Lower lobe of right lung (tissue), 2 donors: ENCODE results near the gene FAM180A. TPM values are rescaled to one million over a fixed set of nuclear protein-coding genes. Genes with fewer than 3 reads are reported as not detected.
A peak's percentile ranks its signal among the peaks of the same experiment; 100 is the strongest.

Experiments
- ATAC-seq, 2 donors: fragments of 200-7000 bp; cut with Tn5 transposase; one replicate each; pipeline ENCODE4 v1.9.1; 2020 to 2022; ENCODE audit warnings: mild to moderate bottlenecking in 2 of 2, moderate library complexity in 2 of 2
- DNase-seq: peaks from one replicate; pipeline ENCODE4 v3.0.0-alpha.2; 2020
- H3K27ac ChIP-seq: fragments of 200-600 bp; one replicate; pipeline ENCODE4 v1.8.0; 2022
- H3K27me3 ChIP-seq: fragments of 200-600 bp; one replicate; pipeline ENCODE4 v1.8.0; 2022; ENCODE audit warnings: low read depth
- H3K36me3 ChIP-seq: fragments of 200-600 bp; one replicate; pipeline ENCODE4 v1.8.0; 2022; ENCODE audit warnings: mild to moderate bottlenecking
- H3K4me1 ChIP-seq: fragments of 200-600 bp; one replicate; pipeline ENCODE4 v1.8.0; 2022
- H3K4me3 ChIP-seq: fragments of 200-600 bp; one replicate; pipeline ENCODE4 v1.8.0; 2022; ENCODE audit warnings: mild to moderate bottlenecking
- H3K9me3 ChIP-seq: fragments of 200-600 bp; one replicate; pipeline ENCODE4 v1.8.0; 2022
- CTCF ChIP-seq: fragments of 200-600 bp; IDR thresholded peaks from one replicate; pipeline ENCODE4 v1.8.0; 2022; ENCODE audit warnings: antibody characterized with exemption, mild to moderate bottlenecking
- intact Hi-C: fragments of 100-400 bp; cut with DNase I; formaldehyde crosslinking; loops from one replicate; pipeline ENCODE4 v1.11.0; 2022
- total RNA-seq: library from RNA; stranded (reverse); fragmentation: NEBNext Ultra II Directional; extraction: Animal tissue kit (Norgen Biotek cat#: 25700); gene quantifications from one replicate; pipeline ENCODE4 v1.2.1, GENCODE V29; 2021
- donor health status: DM: no; HTN: yes; CAD: no; lungs with severe emphysema.

The FAM180A gene
- total RNA-seq, 1 donor from 2014 or later = 3.0 TPM

- Histone ChIP-seq H3K4me1 (no peaks in the 10 kb centered on the region), H3K36me3 (no peaks in the 10 kb centered on the region), H3K27ac (no peak overlapping the region), H3K4me3 (no peak overlapping the region), H3K27me3 (no peaks in the 10 kb centered on the region), H3K9me3 (no peaks in the 10 kb centered on the region)
- no peak for DNase-seq
- ATAC-seq = no peak
- TF ChIP-seq CTCF = no peak
- intact Hi-C loops = no loop called here
These were observed 43.7 kb upstream of the FAM180A start for GRCh38 chr7:135792363-135792668.

- Histone ChIP-seq H3K4me3 (no peak overlapping the region), H3K27ac (no peak overlapping the region), H3K36me3 (no peaks in the 10 kb centered on the region), H3K4me1 (no peaks in the 10 kb centered on the region), H3K27me3 (no peaks in the 10 kb centered on the region), H3K9me3 (no peaks in the 10 kb centered on the region)
- DNase-seq (no peak), ATAC-seq (peak in 1 of 2 donors; percentile 51)
- no peak for TF ChIP-seq CTCF
- intact Hi-C loops = no loop called here
These were observed 43.1 kb upstream of the FAM180A start for GRCh38 chr7:135791543-135792362.

- H3K4me1 ChIP-seq = no peaks in the 10 kb centered on the region
- ATAC-seq = no peak
- H3K4me3 ChIP-seq = no peak overlapping the region
- TF ChIP-seq CTCF = no peak
- intact Hi-C loops = no loop called here
- H3K36me3 ChIP-seq = no peaks in the 10 kb centered on the region
- no peak for DNase-seq
- H3K27me3 ChIP-seq = no peaks in the 10 kb centered on the region
- no peak overlapping the region for H3K27ac ChIP-seq
- no peaks in the 10 kb centered on the region for H3K9me3 ChIP-seq
These were observed 41.9 kb upstream of the FAM180A start for GRCh38 chr7:135790371-135790977.

- intact Hi-C loops = no loop called here
- no peak for DNase-seq
- Histone ChIP-seq H3K27me3 (no peaks in the 10 kb centered on the region), H3K36me3 (no peaks in the 10 kb centered on the region), H3K4me3 (no peak overlapping the region), H3K4me1 (no peaks in the 10 kb centered on the region), H3K9me3 (no peaks in the 10 kb centered on the region), H3K27ac (no peak overlapping the region)
- no peak for ATAC-seq
- no peak for TF ChIP-seq CTCF
These were observed 41.3 kb upstream of the FAM180A start for GRCh38 chr7:135789956-135790355.

- no peaks in the 10 kb centered on the region for H3K27me3 ChIP-seq
- no peak overlapping the region for H3K4me3 ChIP-seq
- intact Hi-C loops = no loop called here
- H3K27ac ChIP-seq = no peak overlapping the region
- H3K4me1 ChIP-seq = no peaks in the 10 kb centered on the region
- TF ChIP-seq CTCF = no peak
- ATAC-seq (no peak), DNase-seq (no peak)
- H3K36me3 ChIP-seq = no peaks in the 10 kb centered on the region
- H3K9me3 ChIP-seq = no peaks in the 10 kb centered on the region
These were observed 40.8 kb upstream of the FAM180A start for GRCh38 chr7:135789431-135789830.
